GM12874 (cell line): Measurements from ENCODE around the gene CITED2.

ENCODE experiments used
- TF ChIP-seq, protein P1 (sequence below): IDR thresholded peaks from 2 replicates; pipeline ENCODE4 v1.5.1; 2011; ENCODE audit warnings: low read depth, mild to moderate bottlenecking, control low read depth, low read length, moderate library complexity; ENCODE audit not compliant: insufficient read depth

Gene CITED2

DNA sequence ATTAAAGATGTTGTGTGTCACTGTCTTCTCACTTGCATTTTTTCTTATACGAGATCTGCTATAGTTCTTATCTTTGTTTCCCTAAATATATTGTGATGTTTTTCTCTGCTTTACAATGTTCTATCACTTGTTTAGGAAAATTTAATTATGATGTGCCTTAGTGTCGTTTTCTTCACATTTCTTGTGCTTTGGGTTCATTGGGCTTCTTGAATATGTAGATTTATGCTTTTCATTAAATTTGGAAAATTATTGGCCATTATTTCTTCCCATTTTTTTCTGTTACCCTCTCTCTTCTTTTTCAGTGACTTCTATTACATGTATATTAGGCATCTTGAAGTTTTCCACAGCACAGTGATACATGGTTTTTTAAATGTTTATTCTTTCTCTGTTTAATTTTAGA is 33.4 kb downstream of the CITED2 start:
- TF ChIP-seq, protein P1, sequence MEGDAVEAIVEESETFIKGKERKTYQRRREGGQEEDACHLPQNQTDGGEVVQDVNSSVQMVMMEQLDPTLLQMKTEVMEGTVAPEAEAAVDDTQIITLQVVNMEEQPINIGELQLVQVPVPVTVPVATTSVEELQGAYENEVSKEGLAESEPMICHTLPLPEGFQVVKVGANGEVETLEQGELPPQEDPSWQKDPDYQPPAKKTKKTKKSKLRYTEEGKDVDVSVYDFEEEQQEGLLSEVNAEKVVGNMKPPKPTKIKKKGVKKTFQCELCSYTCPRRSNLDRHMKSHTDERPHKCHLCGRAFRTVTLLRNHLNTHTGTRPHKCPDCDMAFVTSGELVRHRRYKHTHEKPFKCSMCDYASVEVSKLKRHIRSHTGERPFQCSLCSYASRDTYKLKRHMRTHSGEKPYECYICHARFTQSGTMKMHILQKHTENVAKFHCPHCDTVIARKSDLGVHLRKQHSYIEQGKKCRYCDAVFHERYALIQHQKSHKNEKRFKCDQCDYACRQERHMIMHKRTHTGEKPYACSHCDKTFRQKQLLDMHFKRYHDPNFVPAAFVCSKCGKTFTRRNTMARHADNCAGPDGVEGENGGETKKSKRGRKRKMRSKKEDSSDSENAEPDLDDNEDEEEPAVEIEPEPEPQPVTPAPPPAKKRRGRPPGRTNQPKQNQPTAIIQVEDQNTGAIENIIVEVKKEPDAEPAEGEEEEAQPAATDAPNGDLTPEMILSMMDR: no peak

DNA sequence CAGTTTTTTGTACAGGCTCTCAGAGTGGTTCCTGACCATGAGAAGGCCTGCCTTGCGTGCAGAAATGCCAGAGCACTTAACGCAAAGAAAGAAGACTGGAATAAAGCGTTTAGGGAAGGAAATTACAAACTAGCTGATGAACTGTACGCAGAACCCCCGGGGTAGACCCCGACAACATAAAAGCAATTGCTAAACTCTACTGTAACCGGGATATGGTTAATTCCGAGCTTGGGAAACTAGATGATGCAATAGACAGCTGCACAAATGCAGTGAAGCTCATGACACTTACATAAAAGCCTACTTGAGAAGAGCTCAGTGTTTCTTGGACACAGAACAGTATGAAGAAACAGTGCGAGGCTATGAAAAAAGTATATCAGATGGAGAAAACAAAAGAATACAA is 35.7 kb downstream of the CITED2 start:
- TF ChIP-seq, protein P1: no peak

DNA sequence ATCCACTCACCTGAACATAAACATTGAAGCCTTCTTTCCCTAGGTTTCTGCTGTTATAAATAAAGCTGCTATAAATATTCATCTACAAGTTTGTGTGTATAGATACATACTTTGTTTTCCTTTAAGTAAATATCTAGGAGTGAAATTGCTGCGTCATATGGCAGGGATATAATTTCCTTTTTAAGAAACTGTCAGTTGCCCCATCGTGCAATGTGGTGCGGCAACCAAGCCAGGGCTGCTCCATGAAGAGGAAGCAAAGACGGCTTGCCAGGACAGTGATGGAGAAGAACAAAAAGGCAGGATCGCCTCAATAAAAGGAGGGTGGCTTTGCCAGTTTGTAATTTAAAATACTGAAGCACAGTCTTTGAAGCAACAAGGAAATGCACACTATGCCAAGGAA is 36.6 kb downstream of the CITED2 start:
- TF ChIP-seq, protein P1: no peak

DNA sequence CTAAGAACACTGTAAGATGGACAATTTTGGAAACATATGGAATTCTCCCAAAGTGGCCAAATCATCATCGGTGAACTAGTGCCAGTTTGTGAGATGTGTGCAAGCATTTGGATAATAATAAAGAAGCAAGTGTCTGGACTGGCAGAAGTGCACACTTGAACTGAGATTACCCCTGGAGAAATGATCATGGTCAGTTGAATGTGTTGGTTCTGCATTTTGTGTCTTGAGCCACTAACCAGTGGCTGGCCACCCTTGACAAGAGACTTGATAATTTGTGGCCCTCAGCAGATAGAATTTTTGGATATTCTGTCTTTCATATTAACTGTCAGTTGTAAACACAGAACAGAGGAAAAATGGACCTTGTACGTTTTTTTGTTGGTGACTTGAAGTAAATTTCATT is 37.4 kb downstream of the CITED2 start:
- TF ChIP-seq, protein P1: no peak

DNA sequence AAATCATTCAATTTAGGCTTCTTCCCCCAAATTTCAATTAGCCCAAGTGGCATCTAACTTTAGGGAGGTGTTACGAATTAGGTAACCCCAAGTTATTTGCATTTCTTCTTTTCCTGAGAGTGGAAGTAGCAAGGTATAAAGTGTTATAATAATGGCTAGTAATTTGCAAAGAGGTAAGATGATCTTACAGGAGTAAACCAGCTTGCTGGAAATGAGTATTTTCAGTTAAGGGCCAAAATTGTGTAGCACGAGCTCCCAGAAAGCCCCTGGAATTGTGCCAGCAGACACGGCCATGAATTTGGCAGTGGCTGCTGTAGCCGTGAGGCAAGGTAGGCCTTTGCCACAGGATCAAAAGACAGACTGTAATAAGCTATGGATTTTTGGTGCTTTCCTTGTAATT is 38.0 kb downstream of the CITED2 start:
- TF ChIP-seq, protein P1: no peak

DNA sequence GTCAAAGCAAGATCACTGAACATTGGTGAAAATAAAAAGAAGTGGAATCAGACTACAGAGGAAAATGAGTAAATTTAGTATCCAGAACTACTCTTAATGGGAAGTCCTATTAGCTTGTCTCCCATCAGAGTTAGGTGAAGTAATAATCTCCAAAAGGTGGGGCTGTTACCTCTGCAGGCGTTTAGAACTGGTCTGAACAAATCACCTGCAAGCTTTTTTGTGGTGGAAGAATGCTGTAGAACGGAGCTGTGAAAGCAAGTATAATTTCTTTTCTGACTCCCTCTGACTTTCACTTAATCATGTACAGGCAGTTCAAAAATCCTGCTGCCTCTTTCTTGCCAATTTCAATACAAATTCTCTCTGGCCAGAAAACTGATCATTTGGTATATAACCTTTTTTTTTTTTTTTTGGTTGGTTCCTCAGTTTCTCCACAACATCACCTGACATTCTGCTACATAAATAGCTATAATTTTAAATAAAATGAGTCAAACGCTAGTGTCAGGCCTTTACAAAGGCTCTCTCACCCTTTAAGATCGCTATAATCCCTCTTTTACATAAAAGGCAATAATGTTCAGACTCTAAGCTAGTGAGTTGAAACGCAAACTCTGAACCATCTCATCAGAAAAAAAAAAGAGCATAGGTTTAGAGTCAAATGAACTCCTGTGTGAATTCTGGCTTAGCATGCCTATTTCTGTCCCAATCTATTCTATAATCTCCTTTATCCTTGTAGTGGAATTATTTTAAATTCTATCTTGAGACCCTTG is 38.8 kb downstream of the CITED2 start:
- TF ChIP-seq, protein P1: no peak

DNA sequence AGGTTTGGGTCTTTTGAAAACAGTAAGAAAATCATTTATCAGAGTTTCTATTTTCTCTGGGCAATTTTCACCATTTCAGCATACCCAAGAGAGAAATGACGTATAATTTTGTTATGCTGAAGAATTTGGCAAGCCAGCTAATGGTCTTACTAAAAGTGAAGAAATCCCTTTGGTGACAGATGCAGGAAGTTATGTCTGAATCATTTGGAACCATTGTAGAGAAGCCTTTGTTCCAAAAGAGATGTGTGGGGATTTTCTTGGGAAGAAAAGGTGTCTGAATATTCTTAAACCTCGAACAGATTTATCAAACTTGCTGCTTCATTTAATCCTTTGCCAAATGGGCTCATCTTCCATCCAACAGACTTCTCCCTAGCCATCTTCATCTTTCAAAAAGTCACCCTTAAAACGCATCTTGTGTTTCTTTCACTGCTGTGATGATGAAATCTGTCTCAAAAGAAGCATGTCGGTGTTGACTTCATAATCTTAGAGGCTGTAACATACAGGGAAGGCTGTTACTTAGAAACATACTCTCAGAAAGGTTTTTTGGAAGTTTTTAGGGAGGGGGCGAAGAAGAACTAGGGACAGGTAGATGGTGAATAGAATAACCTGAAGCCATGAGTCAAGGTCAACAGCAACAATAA is 39.5 kb downstream of the CITED2 start:
- TF ChIP-seq, protein P1: no peak
